ENCODE data around the gene PLCL2.

DNA sequence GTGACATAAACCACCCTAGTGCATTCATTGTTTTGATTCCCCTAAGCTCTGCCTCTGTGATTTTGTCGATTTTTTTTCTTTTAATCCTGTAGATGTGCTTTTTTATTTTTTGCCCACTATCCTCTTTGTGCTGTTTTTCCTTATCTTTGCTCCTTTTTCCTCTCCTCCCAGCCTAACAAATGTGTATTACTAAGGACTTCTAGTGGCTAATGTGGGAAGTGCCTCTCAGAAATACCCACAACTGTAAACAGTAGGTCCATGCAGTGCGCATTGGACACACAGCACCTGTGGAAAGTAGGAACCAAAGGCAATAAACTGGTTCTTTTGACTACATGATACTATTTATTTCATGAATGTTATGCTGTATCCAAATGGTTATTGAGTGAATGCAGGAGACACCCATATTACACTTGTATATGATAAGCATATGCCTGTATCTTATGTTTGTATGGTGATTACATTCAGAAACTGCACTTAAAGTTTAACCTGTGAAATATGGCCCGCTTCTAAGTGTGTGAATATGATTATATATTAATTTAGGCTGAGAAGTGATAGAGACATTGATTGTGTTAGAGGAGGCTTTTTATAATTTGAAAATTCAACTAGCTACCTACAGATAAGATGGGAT is 147.8 kb downstream of the PLCL2 start:
- TF ChIP-seq, protein P1, sequence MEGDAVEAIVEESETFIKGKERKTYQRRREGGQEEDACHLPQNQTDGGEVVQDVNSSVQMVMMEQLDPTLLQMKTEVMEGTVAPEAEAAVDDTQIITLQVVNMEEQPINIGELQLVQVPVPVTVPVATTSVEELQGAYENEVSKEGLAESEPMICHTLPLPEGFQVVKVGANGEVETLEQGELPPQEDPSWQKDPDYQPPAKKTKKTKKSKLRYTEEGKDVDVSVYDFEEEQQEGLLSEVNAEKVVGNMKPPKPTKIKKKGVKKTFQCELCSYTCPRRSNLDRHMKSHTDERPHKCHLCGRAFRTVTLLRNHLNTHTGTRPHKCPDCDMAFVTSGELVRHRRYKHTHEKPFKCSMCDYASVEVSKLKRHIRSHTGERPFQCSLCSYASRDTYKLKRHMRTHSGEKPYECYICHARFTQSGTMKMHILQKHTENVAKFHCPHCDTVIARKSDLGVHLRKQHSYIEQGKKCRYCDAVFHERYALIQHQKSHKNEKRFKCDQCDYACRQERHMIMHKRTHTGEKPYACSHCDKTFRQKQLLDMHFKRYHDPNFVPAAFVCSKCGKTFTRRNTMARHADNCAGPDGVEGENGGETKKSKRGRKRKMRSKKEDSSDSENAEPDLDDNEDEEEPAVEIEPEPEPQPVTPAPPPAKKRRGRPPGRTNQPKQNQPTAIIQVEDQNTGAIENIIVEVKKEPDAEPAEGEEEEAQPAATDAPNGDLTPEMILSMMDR (IDR thresholded peaks at IDR 0.05): peak; percentile 63 to 84 (median 76)
- TF ChIP-seq POLR2A (IDR thresholded peaks at IDR 0.05): no peak
